Measurements from ENCODE around the gene OR51L1.
"Not testable (repeated sequence)": the region's sequence is repeated elsewhere in the genome, so short reads cannot be mapped to it uniquely, and the experiment has no call there.

Gene OR51L1, protein sequence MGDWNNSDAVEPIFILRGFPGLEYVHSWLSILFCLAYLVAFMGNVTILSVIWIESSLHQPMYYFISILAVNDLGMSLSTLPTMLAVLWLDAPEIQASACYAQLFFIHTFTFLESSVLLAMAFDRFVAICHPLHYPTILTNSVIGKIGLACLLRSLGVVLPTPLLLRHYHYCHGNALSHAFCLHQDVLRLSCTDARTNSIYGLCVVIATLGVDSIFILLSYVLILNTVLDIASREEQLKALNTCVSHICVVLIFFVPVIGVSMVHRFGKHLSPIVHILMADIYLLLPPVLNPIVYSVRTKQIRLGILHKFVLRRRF
- long read RNA-seq: 0 reads

DNA sequence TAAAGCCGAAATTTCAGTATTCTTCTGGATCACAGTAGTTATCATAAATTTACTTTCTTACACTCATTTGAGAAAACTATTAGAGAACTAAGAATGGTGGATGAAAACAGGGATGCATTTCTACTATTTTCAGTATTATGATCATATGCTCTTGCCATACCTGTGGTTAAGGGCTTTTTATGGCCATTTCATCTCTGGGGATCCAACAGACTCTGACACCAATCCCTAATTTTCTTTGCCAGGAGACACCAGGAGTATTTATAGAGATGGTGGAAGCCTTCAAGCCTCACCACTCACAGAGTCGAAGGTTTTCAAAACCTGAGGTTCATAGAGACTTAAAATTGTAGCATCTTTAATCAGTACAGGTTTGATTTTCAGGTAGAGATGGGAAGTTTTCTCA is at the start of gene OR51L1:
OR51L1 (plus strand) TSS at position 301 of the 400 bp plus-strand sequence. CDS start 4,132 bp downstream, outside the sequence.
- TF ChIP-seq CTCF (IDR thresholded peaks at IDR 0.05; ENCODE audit: insufficient read depth, low read length) (no peak), GABPA (IDR thresholded peaks at IDR 0.05; ENCODE audit: low read depth) (no peak), POLR2AphosphoS5 (IDR thresholded peaks at IDR 0.05; ENCODE audit: low read depth) (no peak), SPI1 (IDR thresholded peaks at IDR 0.05; ENCODE audit: borderline replicate concordance, low read depth) (no peak)
- TF ChIP-seq, protein P1, sequence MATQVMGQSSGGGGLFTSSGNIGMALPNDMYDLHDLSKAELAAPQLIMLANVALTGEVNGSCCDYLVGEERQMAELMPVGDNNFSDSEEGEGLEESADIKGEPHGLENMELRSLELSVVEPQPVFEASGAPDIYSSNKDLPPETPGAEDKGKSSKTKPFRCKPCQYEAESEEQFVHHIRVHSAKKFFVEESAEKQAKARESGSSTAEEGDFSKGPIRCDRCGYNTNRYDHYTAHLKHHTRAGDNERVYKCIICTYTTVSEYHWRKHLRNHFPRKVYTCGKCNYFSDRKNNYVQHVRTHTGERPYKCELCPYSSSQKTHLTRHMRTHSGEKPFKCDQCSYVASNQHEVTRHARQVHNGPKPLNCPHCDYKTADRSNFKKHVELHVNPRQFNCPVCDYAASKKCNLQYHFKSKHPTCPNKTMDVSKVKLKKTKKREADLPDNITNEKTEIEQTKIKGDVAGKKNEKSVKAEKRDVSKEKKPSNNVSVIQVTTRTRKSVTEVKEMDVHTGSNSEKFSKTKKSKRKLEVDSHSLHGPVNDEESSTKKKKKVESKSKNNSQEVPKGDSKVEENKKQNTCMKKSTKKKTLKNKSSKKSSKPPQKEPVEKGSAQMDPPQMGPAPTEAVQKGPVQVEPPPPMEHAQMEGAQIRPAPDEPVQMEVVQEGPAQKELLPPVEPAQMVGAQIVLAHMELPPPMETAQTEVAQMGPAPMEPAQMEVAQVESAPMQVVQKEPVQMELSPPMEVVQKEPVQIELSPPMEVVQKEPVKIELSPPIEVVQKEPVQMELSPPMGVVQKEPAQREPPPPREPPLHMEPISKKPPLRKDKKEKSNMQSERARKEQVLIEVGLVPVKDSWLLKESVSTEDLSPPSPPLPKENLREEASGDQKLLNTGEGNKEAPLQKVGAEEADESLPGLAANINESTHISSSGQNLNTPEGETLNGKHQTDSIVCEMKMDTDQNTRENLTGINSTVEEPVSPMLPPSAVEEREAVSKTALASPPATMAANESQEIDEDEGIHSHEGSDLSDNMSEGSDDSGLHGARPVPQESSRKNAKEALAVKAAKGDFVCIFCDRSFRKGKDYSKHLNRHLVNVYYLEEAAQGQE (IDR thresholded peaks at IDR 0.05; ENCODE audit: insufficient replicate concordance, low read depth): no peak
- no peak for DNase-seq (ENCODE audit: low read depth in 1 of 2, low spot score in 1 of 2)
- Histone ChIP-seq H3K27ac (replicated peaks) (no peak within 1 kb of the TSS), H3K27me3 (ENCODE audit: insufficient read depth, poor library complexity, severe bottlenecking) (peaks cover 5% of the 10 kb centered on the region), H3K4me3 (replicated peaks; ENCODE audit: insufficient read depth, low read length) (no peak within 1 kb of the TSS)

DNA sequence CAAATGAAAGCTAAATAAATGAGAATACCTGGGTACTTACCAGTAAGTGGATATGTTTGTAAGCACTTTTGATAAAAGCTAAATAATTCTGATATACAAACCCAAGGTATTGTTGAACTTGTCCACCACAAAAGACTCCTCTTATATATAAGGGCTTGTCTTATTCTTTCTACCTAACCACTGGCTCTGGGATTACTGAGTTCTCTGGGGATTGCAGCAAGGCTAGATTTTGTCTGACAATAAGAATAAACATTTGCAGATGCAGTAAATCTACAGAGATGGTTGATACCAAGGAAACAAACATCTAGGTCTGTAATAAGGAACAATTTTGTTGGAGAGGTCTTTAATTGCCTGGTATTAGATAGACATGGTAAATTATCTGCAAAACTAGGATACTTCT is 47.1 kb upstream of the OR51L1 start, which contains the start of gene OR51A4:
OR51A4 (minus strand) TSS at position 101 of the 400 bp plus-strand sequence. CDS start 505 bp downstream, outside the sequence.
- TF ChIP-seq GABPA (IDR thresholded peaks at IDR 0.05; ENCODE audit: low read depth) (no peak), SPI1 (IDR thresholded peaks at IDR 0.05; ENCODE audit: borderline replicate concordance, low read depth) (no peak), CTCF (IDR thresholded peaks at IDR 0.05; ENCODE audit: insufficient read depth, low read length) (no peak), POLR2AphosphoS5 (IDR thresholded peaks at IDR 0.05; ENCODE audit: low read depth) (no peak)
- TF ChIP-seq, protein P1 (IDR thresholded peaks at IDR 0.05; ENCODE audit: insufficient replicate concordance, low read depth): no peak
- DNase-seq (ENCODE audit: low read depth in 1 of 2, low spot score in 1 of 2): no peak
- H3K4me3 ChIP-seq (replicated peaks; ENCODE audit: insufficient read depth, low read length): no peak within 1 kb of the TSS
- H3K27ac ChIP-seq (replicated peaks): no peak within 1 kb of the TSS
- no peaks in the 10 kb centered on the region for H3K27me3 ChIP-seq (ENCODE audit: insufficient read depth, poor library complexity, severe bottlenecking)

DNA sequence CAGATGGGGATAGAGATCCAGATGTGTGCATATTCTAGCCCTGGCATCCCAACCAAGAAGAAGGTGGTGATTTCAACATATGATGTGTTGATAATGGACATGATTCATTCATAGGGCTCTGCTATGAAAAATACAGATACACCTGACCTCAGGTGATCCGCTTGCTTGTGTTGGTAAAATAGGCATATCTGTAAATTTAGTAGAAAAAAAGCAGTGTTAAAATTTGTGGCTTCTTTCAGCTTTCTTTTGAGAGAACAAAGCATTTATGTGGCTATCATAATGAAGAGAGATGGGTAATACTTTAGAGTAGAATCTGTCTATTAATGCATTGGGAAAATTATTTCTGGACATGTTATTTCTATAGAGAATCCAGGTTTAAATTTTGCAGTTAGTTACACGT is 39.0 kb upstream of the OR51L1 start, which contains the start of gene OR51A2:
OR51A2 (minus strand) TSS at position 101 of the 400 bp plus-strand sequence; CDS start at position 101, 0 bp downstream.
- not testable (repeated sequence) for H3K4me3 ChIP-seq (replicated peaks; ENCODE audit: insufficient read depth, low read length); H3K27ac ChIP-seq (replicated peaks); DNase-seq (ENCODE audit: low read depth in 1 of 2, low spot score in 1 of 2); H3K27me3 ChIP-seq (ENCODE audit: insufficient read depth, poor library complexity, severe bottlenecking)

GRCh38 chr11:4957396-4957795 is 37.3 kb upstream of the OR51L1 start:
- no peak for DNase-seq (ENCODE audit: low read depth in 1 of 2, low spot score in 1 of 2)
- no peak for TF ChIP-seq GABPA (IDR thresholded peaks at IDR 0.05; ENCODE audit: low read depth)
- no peak for TF ChIP-seq POLR2AphosphoS5 (IDR thresholded peaks at IDR 0.05; ENCODE audit: low read depth)
- TF ChIP-seq, protein P1 (IDR thresholded peaks at IDR 0.05; ENCODE audit: insufficient replicate concordance, low read depth): no peak
- TF ChIP-seq SPI1 (IDR thresholded peaks at IDR 0.05; ENCODE audit: borderline replicate concordance, low read depth): no peak
- no peak for TF ChIP-seq CTCF (IDR thresholded peaks at IDR 0.05; ENCODE audit: insufficient read depth, low read length)
- H3K4me3 ChIP-seq (replicated peaks; ENCODE audit: insufficient read depth, low read length): no peak overlapping the region
- H3K27ac ChIP-seq (replicated peaks): no peak overlapping the region
- H3K27me3 ChIP-seq (ENCODE audit: insufficient read depth, poor library complexity, severe bottlenecking): no peaks in the 10 kb centered on the region
